Placental pericyte (primary cell): ENCODE data around the gene UNC5C. TPM values are rescaled to one million over a fixed set of nuclear protein-coding genes. Genes with fewer than 3 reads are reported as not detected.

Experiments
- total RNA-seq: library from RNA; depleted of rRNA; stranded (reverse); fragments of >200 nt; gene quantifications from 2 replicates; pipeline ENCODE4 v1.2.3, GENCODE V29; 2012

UNC5C gene
- total RNA-seq, result under 0.01 TPM in 1 of 2 replicates, not detected in the other

DNA sequence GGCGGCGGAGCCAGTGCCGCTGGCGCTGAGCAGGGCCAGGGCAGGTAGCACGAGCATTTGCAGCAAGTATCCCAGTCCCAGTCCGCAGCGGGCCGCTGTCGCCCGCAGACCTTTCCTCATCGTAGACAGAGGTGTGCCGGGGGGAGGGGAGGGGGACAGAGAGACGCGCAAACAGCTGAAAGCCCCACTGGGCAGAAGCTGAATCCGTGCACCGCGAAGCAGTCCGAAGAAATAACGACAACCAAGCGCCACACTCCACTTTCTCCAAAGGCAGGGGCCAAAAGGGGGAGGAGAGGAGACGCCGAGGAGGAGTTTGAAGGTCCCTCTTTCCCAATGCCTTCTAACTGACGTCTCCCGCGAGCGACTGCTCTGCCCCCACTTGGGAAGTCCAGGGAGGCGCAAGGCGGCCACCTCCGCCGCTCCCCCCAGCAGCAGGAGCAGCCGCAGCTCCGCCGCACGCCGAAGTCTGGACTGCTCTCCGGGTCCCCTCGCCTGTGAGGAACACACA is at the start of gene UNC5C:
UNC5C (minus strand) TSS at position 236 of the 508 bp plus-strand sequence.

